ENCODE results near the gene PAXIP1.

DNA sequence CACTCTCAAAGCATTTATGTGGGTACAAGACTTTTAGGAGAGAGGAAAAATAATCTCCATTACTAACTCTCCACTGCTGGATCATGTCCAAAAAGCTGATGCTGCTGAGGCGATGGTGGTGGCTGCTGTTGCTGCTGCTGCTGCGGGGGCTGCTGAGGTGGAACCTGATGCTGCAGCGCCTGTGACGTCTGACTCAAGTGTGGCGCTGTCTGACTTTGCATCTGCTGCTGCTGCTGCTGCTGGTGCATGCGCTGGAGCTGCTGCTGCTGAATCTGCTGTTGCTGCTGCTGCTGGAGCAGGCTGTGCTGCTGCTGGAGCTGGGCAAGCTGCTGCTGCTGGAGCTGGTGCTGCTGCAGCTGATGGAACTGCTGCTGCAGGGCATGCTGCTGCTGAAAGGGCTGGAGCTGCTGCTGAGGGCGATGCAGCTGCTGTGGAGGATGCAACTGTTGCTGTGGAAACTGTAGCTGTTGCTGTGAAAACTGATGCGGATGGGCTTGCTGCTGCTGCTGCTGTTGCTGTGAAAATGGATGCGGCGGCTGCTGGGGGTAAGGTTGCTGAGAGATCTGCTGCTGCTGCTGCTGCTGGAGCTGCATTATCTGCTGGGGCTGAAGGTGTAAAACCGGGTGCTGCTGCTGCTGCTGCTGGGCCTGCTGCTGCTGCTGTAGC is 34.5 kb downstream of the PAXIP1 start:
- no peak for TF ChIP-seq POLR2AphosphoS5 (IDR thresholded peaks at IDR 0.05)
- TF ChIP-seq, protein P1, sequence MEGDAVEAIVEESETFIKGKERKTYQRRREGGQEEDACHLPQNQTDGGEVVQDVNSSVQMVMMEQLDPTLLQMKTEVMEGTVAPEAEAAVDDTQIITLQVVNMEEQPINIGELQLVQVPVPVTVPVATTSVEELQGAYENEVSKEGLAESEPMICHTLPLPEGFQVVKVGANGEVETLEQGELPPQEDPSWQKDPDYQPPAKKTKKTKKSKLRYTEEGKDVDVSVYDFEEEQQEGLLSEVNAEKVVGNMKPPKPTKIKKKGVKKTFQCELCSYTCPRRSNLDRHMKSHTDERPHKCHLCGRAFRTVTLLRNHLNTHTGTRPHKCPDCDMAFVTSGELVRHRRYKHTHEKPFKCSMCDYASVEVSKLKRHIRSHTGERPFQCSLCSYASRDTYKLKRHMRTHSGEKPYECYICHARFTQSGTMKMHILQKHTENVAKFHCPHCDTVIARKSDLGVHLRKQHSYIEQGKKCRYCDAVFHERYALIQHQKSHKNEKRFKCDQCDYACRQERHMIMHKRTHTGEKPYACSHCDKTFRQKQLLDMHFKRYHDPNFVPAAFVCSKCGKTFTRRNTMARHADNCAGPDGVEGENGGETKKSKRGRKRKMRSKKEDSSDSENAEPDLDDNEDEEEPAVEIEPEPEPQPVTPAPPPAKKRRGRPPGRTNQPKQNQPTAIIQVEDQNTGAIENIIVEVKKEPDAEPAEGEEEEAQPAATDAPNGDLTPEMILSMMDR (IDR thresholded peaks at IDR 0.05) = no peak
